ENCODE data around the gene DRC7. TPM values are rescaled to one million over a fixed set of nuclear protein-coding genes. Genes with fewer than 3 reads are reported as not detected.

The DRC7 gene
- total and polyA plus RNA-seq, 4 donors: 0.06 to 1.8 (median 0.08) TPM; not detected in 1

GRCh38 chr16:57753448-57754353 is 59.1 kb downstream of the DRC7 start:
- no peak overlapping the region for H3K9ac ChIP-seq (ENCODE audit: low read depth in 1 of 2, low read length in 2 of 2)
- no peaks in the 10 kb centered on the region for H3K27me3 ChIP-seq (ENCODE audit: control insufficient read depth in 4 of 4, insufficient read depth in 4 of 4, low read length in 3 of 4)
- 94% methylated on average over 32 of the region's 32 CpGs for WGBS
- H3K4me1 ChIP-seq (ENCODE audit: control insufficient read depth in 4 of 4, insufficient read depth in 4 of 4, low read length in 3 of 4): peaks cover 0 to 8% (median 2%) of the 10 kb centered on the region in 4 donors
- DNase-seq (ENCODE audit: low spot score): no peak
- H3K36me3 ChIP-seq (ENCODE audit: control insufficient read depth in 4 of 4, insufficient read depth in 3 of 4, low read depth in 1 of 4, low read length in 3 of 4): peaks cover 0 to 9% (median 4%) of the 10 kb centered on the region in 4 donors
- no peak for TF ChIP-seq FOXA2 (IDR thresholded peaks at IDR 0.05)
- TF ChIP-seq GABPA (IDR thresholded peaks at IDR 0.05 in 1 of 2, conservative IDR thresholded peaks at IDR 0.05 in 1 of 2): no peak
- TF ChIP-seq, protein P1, sequence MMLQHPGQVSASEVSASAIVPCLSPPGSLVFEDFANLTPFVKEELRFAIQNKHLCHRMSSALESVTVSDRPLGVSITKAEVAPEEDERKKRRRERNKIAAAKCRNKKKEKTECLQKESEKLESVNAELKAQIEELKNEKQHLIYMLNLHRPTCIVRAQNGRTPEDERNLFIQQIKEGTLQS (IDR thresholded peaks at IDR 0.05): no peak
- TF ChIP-seq HNF4G (IDR thresholded peaks at IDR 0.05): no peak
- H3K4me3 ChIP-seq (ENCODE audit: low read depth in 1 of 3, low read length in 3 of 3): no peak overlapping the region
- no peak overlapping the region for H3K27ac ChIP-seq (ENCODE audit: low read depth in 1 of 2, low read length in 2 of 2)
- no peaks in the 10 kb centered on the region for H3K9me3 ChIP-seq (ENCODE audit: control insufficient read depth in 4 of 4, low read length in 3 of 4)

DNA sequence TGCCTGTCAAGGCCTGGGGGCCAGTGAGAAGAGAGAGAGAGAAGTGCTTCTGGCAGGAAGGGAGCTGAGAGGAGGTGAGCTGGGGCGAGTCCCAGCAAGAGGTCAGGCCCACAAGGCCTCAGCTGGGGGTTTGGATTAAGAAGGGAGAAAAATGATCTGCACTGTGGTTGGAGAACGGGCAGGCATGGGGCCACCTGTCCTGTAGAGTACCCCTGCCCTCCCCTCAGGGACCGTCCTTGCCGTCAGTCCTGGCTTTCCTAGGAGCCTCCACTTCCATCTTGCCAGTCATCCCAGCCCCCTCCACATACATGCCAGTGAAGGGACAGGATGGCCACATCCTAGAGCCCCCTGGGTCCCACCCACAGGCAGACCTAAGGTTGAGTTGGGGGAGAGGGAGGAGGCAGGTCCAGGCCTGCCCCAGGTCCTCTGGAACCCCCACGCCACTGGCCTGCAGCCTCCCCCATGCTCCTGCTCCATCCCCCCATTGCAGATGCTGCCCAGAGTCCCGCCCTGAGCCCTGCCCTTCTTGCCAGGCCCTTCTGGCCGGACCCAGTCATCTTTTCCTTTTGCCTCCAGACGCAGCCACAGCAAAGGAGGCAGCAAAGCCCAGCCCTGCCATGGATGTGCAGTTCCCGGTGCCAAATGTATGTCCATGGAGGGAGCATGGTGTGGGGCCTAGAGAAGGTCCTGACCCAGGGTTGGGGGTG is 59.9 kb downstream of the DRC7 start:
- Histone ChIP-seq H3K36me3 (ENCODE audit: control insufficient read depth in 4 of 4, insufficient read depth in 3 of 4, low read depth in 1 of 4, low read length in 3 of 4) (peaks cover 0 to 14% (median 6%) of the 10 kb centered on the region in 4 donors), H3K9ac (ENCODE audit: low read depth in 1 of 2, low read length in 2 of 2) (no peak overlapping the region), H3K4me1 (ENCODE audit: control insufficient read depth in 4 of 4, insufficient read depth in 4 of 4, low read length in 3 of 4) (peaks cover 0 to 8% (median 3%) of the 10 kb centered on the region in 4 donors), H3K4me3 (ENCODE audit: low read depth in 1 of 3, low read length in 3 of 3) (no peak overlapping the region), H3K27ac (ENCODE audit: low read depth in 1 of 2, low read length in 2 of 2) (no peak overlapping the region), H3K27me3 (ENCODE audit: control insufficient read depth in 4 of 4, insufficient read depth in 4 of 4, low read length in 3 of 4) (no peaks in the 10 kb centered on the region), H3K9me3 (ENCODE audit: control insufficient read depth in 4 of 4, low read length in 3 of 4) (no peaks in the 10 kb centered on the region)
- no peak for DNase-seq (ENCODE audit: low spot score)
- WGBS: 84% methylated on average over 9 of the region's 9 CpGs
- no peak for TF ChIP-seq YY1 (IDR thresholded peaks at IDR 0.05)
- TF ChIP-seq RAD21 (IDR thresholded peaks at IDR 0.05): no peak

DNA sequence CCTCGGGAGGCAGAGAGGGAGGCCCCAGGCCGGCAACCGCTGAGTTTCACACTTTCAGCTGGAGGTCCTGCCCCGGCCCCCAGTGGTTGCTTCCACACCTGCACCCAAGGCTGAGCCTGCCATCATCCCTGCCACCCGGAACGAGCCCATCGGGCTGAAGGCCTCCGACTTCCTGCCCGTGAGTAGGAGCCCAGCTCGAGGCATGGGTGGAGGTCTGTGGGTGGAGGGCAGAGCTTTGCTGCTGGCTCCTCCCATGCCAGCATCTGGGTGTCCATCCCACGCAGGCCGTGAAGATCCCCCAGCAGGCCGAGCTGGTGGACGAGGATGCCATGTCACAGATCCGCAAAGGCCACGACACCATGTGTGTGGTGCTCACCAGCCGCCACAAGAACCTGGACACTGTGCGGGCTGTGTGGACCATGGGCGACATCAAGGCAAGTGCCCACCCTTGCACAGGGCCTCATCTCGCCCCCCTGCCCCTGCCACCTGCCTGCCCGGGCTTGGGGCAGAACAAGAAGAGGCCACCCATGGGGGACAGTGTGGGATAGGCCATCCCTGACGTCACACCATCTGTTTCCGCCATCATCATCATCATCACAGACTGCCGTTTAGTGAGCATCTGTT is 60.6 kb downstream of the DRC7 start:
- Histone ChIP-seq H3K36me3 (ENCODE audit: control insufficient read depth in 4 of 4, insufficient read depth in 3 of 4, low read depth in 1 of 4, low read length in 3 of 4) (peaks cover 0 to 20% (median 7%) of the 10 kb centered on the region in 4 donors), H3K27ac (ENCODE audit: low read depth in 1 of 2, low read length in 2 of 2) (no peak overlapping the region), H3K4me3 (ENCODE audit: low read depth in 1 of 3, low read length in 3 of 3) (no peak overlapping the region), H3K4me1 (ENCODE audit: control insufficient read depth in 4 of 4, insufficient read depth in 4 of 4, low read length in 3 of 4) (peaks cover 0 to 8% (median 3%) of the 10 kb centered on the region in 4 donors), H3K9ac (ENCODE audit: low read depth in 1 of 2, low read length in 2 of 2) (no peak overlapping the region), H3K27me3 (ENCODE audit: control insufficient read depth in 4 of 4, insufficient read depth in 4 of 4, low read length in 3 of 4) (no peaks in the 10 kb centered on the region), H3K9me3 (ENCODE audit: control insufficient read depth in 4 of 4, low read length in 3 of 4) (no peaks in the 10 kb centered on the region)
- TF ChIP-seq YY1 (IDR thresholded peaks at IDR 0.05) (no peak), RXRA (IDR thresholded peaks at IDR 0.05) (no peak), REST (IDR thresholded peaks at IDR 0.05) (no peak), MAX (IDR thresholded peaks at IDR 0.05) (no peak), TAF1 (conservative IDR thresholded peaks at IDR 0.05) (no peak), HNF4A (conservative IDR thresholded peaks at IDR 0.05) (no peak)
- WGBS: 93% methylated on average over 24 of the region's 24 CpGs
- DNase-seq (ENCODE audit: low spot score): no peak
